CD4-positive, alpha-beta T cell treated with Interleukin-17A for 4 hours (primary cell): ENCODE data around the gene SETD3.
A peak's percentile ranks its signal among the peaks of the same experiment; 100 is the strongest.

Experiments used
- DNase-seq: peaks from one replicate; pipeline ENCODE4 v3.0.0-alpha.2; 2020; ENCODE audit warnings: mixed read lengths

The SETD3 gene

DNA sequence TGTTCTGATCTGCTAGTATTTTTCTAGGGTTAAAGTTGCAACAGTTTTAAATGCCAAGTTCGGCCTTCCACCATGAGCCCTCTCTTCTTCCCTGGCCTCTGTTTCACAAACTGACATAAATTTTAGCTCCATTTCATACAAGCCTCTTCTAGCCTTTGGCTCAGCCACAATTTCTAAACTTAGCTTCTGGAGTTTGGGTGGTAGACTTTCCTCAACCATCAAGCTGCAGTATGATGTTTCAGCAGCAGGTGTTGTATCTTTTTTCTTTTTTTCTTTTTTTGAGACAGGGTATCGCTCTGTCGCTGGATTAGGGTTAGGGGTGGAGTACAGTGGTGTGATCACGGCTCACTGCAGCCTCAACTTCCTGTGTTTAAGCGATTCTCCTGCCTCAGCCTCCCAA lies 29.4 kb downstream of the SETD3 start:
- DNase-seq: no peak

DNA sequence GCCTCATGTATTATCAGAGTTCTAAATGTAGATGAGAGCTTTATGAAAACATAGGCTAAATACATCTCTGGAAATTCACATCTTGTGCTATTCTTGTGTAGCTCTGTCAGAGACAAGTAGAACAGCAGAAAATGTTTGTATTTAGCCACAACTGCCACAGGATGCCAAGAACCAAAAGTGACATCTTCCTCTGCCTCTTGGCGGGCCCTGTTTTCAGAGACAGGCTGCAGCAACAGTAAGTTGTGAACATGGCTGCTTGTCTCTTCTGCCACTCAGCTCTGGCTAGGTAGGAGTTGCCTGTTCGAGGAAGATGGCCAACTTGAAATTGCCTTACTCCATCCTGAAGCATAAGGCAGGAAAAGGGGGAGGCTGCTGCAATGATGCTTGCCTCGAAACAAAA lies 30.4 kb downstream of the SETD3 start:
- DNase-seq: no peak

DNA sequence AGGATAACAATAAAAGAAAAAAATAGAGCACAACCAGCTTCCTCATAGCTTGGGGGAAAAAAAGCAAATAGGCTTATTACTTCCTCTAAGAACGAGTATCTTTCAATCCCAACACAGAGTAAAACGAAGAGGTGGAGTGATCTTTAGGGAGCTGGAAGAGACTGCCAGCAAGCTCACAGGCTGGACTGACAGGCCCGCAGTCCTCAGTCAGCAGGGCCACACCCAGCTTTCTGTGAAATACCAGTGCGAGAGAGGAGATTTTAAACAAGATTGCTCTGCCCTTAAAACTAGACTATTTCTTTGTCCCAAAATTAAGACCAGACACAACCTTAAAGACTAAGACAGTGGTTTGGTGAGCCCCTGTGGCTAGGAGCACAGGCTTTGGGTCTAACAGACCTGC lies 32.9 kb downstream of the SETD3 start:
- no peak for DNase-seq

DNA sequence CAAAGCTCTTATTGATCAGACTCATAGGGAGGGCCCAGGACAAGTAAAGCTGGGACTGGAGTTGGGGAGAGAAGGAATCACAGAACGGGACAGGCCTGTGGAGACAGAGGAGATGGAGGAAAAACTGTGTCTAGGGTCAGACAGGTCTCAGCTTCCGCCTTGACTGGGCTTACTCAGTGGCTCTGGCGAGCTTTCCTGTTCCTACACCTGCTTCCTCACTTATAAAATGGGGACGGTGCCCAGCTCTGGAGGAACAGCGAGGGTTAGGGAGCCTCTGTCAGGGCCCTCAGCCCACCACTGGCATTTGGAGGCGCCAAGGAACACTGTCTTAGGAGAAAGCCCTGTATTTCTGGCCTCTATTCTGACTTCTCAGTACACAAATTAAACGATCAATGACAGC lies 34.7 kb downstream of the SETD3 start:
- DNase-seq: no peak

DNA sequence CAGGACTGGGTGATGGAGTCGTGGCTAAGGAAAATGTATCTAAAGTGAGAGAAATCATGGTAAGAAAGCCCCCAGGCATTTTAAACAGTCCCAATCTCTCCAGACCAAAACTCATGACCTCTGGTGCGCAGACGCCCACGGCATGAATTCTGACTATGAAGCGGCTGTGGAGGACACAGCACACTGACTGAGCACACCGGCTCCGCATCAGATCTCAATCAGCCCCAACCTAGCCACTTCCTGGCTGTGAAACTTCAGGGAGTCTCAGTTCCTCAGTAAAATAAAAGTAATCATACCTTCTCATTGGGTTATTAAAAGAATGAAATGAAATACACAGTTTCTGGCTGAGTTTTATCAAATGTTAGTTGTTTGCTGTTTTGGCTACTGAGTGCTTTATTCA lies 38.7 kb downstream of the SETD3 start:
- DNase-seq: peak; percentile 13

DNA sequence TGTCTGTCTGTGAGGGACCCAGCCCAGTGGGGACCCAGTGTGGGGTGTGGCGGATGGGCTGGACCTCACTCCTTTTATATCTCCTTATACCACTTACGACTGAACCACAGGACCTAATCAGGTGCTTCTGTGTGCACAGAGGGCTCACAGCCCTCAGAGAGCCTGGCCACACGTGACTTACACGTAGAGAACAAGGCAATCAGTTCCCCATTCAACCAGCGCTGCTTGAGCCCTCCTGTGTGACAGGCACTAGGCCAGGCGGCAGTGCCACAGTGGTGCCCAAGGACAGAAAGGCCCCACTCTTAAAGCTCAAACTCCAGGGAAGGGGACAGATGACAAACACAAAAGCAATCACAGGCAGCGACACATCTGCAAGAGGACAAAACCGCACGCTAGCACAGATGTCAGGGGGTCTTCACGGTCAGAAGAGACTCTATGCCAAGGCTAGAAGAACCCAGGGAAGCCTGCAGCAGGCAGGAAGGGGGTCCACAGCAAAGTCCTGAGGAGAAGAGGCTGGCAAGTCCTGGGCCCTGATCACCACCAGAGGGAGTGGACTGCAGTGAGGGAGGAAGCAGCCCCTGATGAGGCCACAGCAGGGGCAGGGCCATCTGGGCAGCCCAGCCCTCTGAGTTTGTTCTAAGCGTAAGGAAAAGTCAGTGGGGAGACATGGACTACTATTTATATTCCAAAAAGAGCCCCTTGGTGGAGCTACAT lies 39.3 kb downstream of the SETD3 start:
- DNase-seq: no peak

DNA sequence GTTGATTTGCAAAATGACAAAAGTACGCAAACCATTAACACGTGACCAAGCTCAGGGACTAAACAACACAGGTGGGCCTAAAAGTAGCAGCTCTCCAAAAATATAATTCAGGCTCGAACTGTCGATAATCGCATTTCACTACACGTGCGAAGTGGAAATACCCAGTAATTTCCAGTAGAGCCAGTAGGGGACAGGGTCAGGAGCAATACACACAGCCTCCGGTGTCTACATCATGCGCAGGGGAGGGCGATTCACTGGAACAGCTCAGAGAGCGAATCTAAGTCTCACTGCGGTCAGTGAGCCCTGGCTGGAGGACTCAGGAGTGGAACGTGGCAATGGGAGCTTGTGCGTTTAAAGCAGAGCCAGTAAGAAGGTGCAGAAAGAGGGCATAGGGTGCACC lies 40.4 kb downstream of the SETD3 start:
- no peak for DNase-seq

DNA sequence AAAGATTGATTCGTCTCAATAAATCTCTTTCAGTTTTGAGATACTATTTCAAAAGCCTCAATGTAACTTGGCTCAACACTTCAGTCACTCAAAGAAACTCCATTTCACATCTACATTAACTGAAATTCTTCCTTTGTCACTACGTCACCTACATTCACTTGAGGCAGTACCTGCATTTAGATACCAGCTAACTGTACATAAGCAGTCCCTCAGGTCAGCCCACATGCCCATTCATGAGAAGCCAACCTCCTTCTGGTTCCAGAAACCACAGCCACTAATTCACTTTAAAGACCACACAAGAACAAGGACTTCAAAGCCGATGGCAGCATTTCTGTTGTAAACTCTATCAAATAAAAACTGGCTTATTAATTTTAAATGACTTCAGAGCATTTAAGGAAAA lies 43.0 kb downstream of the SETD3 start:
- no peak for DNase-seq

DNA sequence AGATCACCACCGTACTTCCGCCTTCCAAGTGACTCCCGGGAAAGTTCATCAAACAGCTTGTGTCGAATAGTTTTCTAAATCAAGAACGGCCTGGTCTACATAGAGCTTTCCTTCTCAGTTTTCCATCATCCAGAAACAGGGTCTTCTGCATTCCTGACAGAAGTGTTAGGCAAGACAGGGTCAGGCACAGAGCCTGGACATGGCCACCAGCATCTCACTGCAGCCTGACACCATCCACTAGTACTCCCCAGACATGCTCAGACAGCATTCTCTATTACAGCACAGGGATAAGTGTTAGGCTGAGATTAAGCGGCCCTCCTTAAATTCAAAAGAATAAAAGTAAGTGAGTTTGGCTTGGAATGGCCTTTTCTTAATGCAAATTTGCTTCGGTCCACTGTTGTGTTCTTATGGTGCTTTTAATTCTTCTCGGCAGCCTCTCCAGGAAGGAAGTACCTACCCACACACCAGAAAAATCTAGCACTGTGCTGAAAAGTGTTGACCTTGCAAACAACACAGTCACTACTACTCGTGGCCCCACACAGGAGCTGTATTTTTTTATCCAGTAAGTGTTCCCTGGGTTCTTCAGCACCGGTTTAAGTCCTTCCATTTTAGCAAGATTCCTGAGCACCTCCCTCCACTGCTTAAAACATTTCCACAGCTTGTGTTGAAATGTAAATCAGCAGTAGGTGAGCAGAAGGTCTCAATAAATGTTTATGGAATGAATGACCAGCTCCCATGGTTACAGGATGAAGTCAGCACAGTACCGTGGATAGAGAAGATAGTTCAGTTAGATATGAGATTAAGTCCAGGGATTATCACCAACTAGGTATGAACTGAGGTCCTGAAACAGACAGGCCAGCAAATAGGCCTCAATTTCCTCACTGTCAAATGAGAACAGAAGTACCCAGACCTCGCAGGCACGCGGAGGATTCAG lies 44.1 kb downstream of the SETD3 start:
- DNase-seq: no peak

DNA sequence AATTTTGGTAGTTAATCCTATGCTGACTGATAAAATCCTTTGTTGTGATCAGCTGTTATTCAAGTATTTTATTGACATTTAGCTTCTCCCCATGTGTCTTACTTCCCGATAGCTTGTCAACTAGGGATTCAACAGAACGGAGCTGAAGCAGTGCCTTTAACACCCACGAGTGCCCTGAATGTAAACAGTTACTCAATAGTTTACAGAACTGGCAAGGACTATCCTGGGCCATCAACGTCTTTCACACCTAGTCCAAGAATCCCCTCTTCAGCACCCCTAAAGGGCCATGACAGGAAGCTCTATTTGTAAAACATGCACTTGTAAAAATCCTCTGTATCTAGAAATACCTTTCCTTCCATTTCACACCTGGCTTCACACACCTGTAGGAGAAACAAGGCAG lies 45.3 kb downstream of the SETD3 start:
- DNase-seq: no peak

DNA sequence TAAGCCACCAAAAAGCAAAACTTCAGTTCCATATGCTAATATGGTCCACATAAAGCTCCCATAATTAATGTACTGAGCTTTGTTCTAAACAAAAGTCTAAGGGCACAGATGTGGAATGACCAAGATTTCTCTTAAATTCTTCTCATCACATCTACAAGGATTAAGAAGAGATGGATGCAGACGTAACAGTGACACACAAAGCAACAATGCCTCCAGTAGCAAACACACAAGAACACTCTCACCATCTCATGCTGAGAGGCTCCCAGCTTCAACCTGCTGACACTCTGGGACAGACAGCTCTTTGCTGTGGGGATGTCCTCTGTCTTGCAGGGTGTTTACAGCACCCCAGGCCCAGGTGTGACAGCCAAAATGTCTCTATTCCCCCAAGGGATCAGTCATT lies 48.2 kb downstream of the SETD3 start:
- DNase-seq: no peak

DNA sequence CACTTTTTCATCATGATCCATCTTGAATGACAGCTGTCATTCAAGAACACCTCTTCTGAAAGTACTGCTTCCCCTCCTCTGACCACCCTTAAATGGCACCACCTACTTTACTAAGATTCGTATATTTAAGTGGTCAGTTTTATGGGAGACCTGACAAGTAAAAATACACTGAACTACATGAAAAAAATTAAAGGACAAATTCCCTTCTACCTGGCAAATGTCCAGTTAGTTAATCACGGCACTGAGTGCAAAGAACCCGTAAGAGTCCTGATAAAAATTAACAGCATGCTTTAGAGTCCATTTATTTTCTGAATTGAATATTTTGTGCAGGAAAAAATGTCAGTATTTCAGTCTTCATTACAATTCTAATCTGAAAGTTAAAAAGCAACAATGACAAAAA lies 48.7 kb downstream of the SETD3 start:
- DNase-seq: no peak

DNA sequence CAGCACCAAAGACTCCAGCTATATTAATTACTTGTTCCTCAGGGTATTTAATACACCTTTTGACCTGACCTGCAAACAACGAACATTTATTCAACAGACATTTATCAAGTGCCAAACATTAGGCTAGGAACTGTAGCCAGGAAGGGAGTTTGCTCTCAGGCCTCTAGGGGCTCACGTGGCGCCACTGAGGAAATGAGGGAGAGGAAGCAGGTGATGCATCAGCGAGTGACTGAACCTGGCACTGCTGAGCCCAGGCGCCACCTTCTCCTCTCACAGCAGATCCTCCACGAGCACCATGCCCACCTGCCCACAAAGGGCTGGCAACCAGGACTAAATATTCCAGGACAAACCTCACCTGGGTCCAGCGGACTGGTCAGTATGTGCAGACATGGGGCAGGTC lies 50.2 kb downstream of the SETD3 start:
- DNase-seq: peak; percentile 23

DNA sequence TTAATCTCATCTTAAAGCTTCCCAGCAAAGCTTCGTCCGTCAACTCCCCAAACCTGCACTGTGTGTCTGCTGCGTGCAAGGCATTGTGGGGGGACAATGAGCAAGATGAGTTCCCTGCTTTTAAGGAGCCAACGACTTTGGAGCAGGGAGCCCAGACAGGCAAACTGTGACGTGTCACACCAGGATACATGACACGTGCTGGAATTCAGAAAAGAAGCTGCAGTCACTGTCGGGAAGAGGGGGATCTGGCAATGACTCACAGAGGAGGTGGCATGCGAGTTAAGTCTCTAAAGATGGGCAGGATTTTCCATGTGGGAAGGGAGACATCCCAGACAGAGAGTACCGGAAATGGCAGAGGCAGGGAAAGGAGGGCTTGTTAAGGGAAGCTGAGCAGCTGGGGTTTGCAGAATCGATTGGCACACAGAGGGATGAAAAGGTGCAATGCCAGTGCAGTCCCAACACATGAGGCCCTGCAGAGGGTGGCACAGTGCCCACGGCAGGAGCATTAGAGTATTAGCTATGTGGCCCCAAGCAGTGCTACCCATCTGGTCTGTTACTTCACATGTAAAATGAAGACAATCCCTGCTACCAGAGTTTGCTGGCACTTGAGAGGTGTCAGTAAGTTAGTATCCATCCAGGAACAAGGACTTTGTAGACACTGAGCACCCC lies 52.9 kb downstream of the SETD3 start:
- no peak for DNase-seq

DNA sequence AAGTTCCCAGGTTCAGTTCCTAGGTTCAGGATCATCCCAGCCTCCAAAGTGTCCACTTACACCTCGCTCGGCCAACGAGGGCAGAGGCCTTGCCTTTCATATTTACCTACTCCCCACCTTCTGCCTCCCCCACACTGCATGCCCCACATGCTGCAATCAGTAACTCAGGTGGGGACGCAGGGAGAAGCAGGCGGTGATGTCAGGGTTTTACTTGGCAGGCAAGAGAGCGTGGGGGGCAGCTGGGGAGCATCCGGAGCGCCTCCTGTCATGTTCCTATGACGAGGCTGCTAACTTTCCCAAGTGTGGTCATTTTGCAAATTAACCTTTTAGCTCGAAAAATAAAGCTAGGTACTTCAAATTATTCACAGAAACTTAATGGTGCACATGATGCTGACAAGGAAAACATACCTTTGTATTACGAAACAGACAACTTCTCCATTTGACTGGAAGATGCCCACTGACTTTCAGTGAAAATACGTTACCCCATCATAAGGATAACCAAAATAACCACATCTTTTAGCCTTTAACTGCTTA lies 53.8 kb downstream of the SETD3 start:
- no peak for DNase-seq

DNA sequence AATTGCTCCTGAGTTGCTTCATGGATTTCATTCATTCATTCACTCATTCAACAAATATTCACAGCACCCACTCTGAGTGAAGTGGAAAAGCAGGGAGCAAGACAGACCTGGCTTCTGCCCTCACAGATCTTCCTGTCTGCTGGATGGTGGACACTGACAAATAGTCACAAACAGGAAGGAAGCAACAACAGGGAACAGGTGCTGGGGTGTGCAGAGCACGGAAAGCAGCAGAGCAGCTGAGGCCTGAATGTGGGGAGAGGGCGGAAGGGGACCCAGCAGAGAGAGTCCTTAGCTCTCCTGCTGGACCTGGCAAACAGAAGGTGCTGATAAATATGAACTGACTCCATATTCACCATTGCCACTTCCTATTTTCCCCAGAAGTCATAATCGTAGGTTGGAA lies 54.4 kb downstream of the SETD3 start:
- DNase-seq: no peak

DNA sequence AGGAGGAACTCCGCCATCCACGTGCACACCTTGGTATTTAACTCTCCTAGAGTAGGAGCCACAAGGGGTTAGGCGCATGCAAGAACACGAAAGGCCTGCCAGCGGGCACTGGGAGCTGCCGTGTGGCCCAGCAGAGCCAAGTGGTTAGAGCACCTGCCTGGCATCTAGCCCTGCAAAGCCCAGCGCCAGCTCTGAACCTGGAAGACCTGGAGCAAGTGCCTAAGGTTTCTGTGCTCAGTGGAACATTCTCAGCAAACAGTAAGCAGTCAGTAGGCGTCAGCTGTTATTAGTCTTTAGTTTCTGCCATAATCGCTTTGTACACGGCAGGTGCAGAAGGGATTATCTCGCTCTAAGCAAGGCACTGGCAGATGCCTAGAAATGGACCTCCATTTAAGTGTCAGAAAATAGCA lies 55.4 kb downstream of the SETD3 start:
- no peak for DNase-seq

DNA sequence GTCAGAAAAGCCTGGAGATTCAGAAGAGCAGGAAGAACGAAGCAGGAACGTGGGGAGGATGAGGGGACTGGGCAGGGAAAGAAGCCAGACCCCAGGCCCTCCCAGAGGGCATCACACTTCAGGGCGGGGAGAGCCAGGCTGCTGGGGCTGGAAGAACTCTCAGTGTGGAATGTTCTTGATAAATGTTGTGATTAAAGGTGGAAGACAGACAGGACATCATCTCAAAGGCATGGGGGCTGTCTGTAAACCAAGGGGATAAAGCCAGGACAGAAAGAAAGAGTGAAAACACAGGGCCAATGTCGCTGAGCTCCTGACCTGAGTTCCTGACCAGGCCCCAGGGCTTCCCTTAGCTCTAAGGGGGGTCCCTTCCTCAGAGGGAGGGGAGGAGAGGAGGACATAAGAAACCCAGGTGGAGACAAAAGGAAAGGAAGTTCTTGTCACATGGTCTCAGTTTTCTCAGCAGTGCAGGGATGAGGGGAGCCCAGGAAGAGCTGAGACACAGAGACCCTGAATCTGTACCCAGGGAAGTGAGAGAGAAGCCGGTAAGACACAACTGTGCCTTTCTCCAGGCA lies 56.3 kb downstream of the SETD3 start:
- DNase-seq: no peak

DNA sequence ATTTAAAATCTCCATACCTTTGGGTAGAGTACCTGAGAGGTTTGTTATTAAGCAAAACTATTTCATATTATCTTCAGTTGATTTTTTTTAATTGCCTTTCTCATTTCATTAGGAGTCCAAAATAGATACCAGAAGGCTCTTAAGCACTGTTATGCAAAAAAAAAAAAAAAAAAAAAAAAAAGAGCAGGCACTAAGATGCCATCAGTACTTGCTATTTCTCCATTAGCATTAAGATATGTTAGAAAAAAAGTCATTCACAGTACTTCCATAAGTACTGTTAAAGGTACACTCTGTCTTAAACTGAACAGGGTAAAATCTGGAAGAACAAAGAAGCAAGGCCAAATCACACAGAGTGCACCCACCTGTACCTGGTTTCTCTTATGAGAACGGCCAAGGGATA lies 57.2 kb downstream of the SETD3 start:
- no peak for DNase-seq

DNA sequence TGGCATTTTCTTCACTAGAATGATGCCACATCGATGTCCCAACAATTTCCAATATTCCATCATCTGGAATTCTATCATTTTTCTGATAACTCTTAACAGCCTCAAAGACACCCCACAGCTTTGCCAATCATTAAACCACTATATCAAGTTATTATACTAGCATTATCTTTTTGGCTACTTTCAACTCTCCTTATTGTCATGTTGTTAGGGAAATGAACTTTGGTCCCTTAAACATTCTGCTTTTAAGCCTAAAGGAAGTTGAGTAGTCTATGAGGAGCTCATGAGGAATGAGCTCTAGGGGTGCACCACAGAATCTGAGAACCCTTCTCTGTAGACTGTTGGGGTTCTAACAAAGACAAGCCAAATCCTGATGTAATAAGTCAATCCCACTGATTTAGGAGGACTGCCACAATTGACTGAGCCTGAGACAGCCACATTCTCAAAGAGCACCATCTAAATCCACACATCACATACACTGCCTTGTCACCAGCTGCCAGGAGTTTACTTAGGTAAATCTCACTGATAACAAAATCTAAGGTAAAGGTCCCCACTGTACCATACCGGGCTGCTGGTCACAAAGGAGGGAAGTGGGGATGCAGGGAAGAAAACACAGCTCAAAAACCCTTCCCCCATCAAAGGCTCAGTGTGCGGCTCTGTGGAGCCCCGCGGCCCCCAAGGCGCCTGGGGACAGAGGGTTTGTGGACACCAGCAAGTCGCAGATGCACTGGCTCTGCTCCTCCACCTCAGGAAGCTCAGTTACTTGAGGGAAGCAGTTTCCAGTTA lies 58.2 kb downstream of the SETD3 start:
- no peak for DNase-seq

DNA sequence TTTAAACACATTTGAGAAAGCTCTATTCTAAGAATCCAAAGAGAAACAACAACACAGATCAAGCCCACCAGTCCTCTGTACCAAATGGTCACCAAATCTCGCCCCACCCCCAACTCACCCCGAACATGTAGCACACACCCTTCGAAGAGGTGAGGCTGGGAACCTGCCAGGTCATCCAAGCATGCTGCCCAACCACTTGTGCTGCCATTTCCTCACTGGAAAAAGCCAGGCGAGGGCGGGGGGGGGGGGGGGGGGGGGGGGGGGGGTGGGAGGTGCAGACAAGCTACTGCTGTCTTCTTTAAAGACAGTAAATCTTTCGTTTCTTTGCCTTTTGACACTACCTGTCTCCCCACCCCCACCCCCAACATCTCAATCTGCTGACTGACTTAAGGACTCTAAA lies 59.9 kb downstream of the SETD3 start:
- no peak for DNase-seq

DNA sequence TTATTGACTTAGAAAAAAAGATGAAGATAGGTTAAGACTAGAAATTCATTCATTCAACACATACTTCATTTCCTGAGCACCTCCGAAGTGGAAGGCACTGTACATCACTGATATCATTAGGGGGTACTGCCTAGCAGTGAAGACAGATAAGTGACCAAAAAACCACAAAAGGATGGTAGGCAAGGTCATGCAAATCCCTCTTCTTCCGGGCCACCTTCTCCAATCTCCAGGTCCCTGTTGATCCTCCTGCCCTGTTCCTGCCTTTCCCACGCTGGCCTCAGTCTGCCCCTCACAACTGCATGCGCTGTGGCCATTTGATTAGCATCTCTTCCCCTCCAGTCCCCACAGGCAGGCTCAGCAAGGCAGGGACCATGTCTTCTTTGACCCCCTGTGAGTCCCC lies 60.8 kb downstream of the SETD3 start:
- DNase-seq: no peak
